Measurements from ENCODE around the gene SUPT3H.

SUPT3H gene

GRCh38 chr6:44779130-44779826 lies 598.5 kb downstream of the SUPT3H start:
- no peak for DNase-seq
